SK-N-SH (cell line): ENCODE data around the gene MRPS34. TPM values are rescaled to one million over a fixed set of nuclear protein-coding genes. Genes with fewer than 3 reads are reported as not detected.

ENCODE experiments used
- CTCF ChIA-PET: fragments of 300-600, 350-600 bp; formaldehyde crosslinking; extraction: SDS; loops from one replicate; lab custom pipeline; 2021; lab: Yijun Ruan, JAX
- POLR2A ChIA-PET: fragments of 350-600 bp; sonication (Branson Sonifier 250); formaldehyde crosslinking; extraction: SDS; loops from one replicate; lab custom pipeline; 2020; ENCODE audit warnings: antibody characterized with exemption, inconsistent platforms; lab: Yijun Ruan, JAX
- DNase-seq: peaks from one replicate; pipeline ENCODE4 v3.0.0; 2012
- H2AFZ ChIP-seq: fragments of 200-600 bp; sonication (generic); 2 replicates; pipeline ENCODE4 v1.8.1; 2016; ENCODE audit warnings: antibody characterized with exemption, mild to moderate bottlenecking, low read depth
- H3F3A ChIP-seq: fragments of 200-600 bp; sonication (generic); replicated peaks from 2 replicates; pipeline ENCODE3; 2016; ENCODE audit warnings: antibody characterized with exemption, mild to moderate bottlenecking; ENCODE audit not compliant: insufficient read depth
- H3K27ac ChIP-seq, 2 experiments: fragments of 200-500 bp in 1 of 2; fragments of 200-600 bp in 1 of 2; sonication (Bioruptor generic) in 1 of 2; sonication (generic), shearing (Covaris generic) in 1 of 2; 2 replicates each; pipeline versions ENCODE4 v1.5.1 to v1.6.1; 2014 to 2016; ENCODE audit warnings: low read depth in 2 of 2, inconsistent platforms in 1 of 2, low read length in 1 of 2, mild to moderate bottlenecking in 1 of 2, mixed read lengths in 1 of 2
- H3K27me3 ChIP-seq: fragments of 200-600 bp; sonication (generic), shearing (Covaris generic); 2 replicates; pipeline ENCODE4 v1.6.1; 2016; ENCODE audit warnings: mixed run types; ENCODE audit not compliant: insufficient read depth
- H3K36me3 ChIP-seq, 2 experiments: fragments of 200-500 bp in 1 of 2; fragments of 200-600 bp in 1 of 2; sonication (Bioruptor generic) in 1 of 2; sonication (generic) in 1 of 2; replicated peaks in 1 of 2; 2 replicates each; pipeline versions ENCODE3 to v1.5.1; 2014 to 2016; ENCODE audit warnings: low read length in 1 of 2, mild to moderate bottlenecking in 1 of 2; ENCODE audit not compliant: insufficient read depth in 2 of 2, control insufficient read depth in 1 of 2
- H3K4me1 ChIP-seq, 2 experiments: fragments of 200-500 bp in 1 of 2; fragments of 200-600 bp in 1 of 2; sonication (Bioruptor generic) in 1 of 2; sonication (generic), shearing (Covaris generic) in 1 of 2; 2 replicates each; pipeline versions ENCODE4 v1.5.1 to v1.6.1; 2014 to 2016; ENCODE audit warnings: low read depth in 1 of 2, low read length in 1 of 2, mixed run types in 1 of 2; ENCODE audit not compliant: insufficient read depth in 2 of 2, control insufficient read depth in 1 of 2
- H3K4me2 ChIP-seq: fragments of 200-600 bp; sonication (generic), shearing (Covaris generic); 2 replicates; pipeline ENCODE4 v1.6.1; 2017; ENCODE audit warnings: mixed run types
- H3K4me3 ChIP-seq, 2 experiments: fragments of 200-500 bp in 1 of 2; fragments of 200-600 bp in 1 of 2; sonication (Bioruptor generic) in 1 of 2; sonication (generic), shearing (Covaris generic) in 1 of 2; 2 replicates each; pipeline versions ENCODE4 v1.5.1 to v1.8.1; 2014 to 2016; ENCODE audit warnings: low read depth in 2 of 2, inconsistent platforms in 1 of 2, low read length in 1 of 2, mild to moderate bottlenecking in 1 of 2, mixed read lengths in 1 of 2, moderate library complexity in 1 of 2
- H3K79me2 ChIP-seq: fragments of 200-600 bp; sonication (generic); 2 replicates; pipeline ENCODE4 v1.8.1; 2017; ENCODE audit warnings: mild to moderate bottlenecking; ENCODE audit not compliant: insufficient read depth
- H3K9ac ChIP-seq: fragments of 200-600 bp; sonication (generic); 2 replicates; pipeline ENCODE4 v1.6.1; 2017; ENCODE audit warnings: mixed run types
- H3K9me2 ChIP-seq: fragments of 200-600 bp; sonication (generic); 2 replicates; pipeline ENCODE4 v1.6.1; 2017; ENCODE audit warnings: mixed run types
- H3K9me3 ChIP-seq: fragments of 200-600 bp; sonication (generic); 2 replicates; pipeline ENCODE4 v1.6.1; 2017; ENCODE audit warnings: mixed run types, mild to moderate bottlenecking, moderate library complexity
- H4K20me1 ChIP-seq: fragments of 200-600 bp; sonication (generic); 2 replicates; pipeline ENCODE4 v1.6.1; 2017; ENCODE audit warnings: mild to moderate bottlenecking, mixed run types; ENCODE audit not compliant: insufficient read depth
- CHD2 ChIP-seq: fragments of 150-350 bp; IDR thresholded peaks from 2 replicates; pipeline ENCODE4 v1.6.1; 2018; ENCODE audit warnings: low read length; ENCODE audit not compliant: partially characterized antibody
- EZH2phosphoT487 ChIP-seq: fragments of 200-600 bp; sonication (generic); IDR thresholded peaks from 2 replicates; pipeline ENCODE4 v1.6.1; 2017; ENCODE audit warnings: low read depth, mixed run types, mild to moderate bottlenecking, antibody characterized with exemption, moderate library complexity, borderline replicate concordance
- FOXJ3 ChIP-seq: sonication (generic); formaldehyde crosslinking; IDR thresholded peaks from 2 replicates; pipeline ENCODE4 v1.5.1; 2020; ENCODE audit warnings: mild to moderate bottlenecking, missing genetic modification reagents
- JUND ChIP-seq: IDR thresholded peaks from 2 replicates; pipeline ENCODE4 v1.4.0; 2012
- MEF2A ChIP-seq: IDR thresholded peaks from 2 replicates; pipeline ENCODE4 v1.4.0; 2012; ENCODE audit warnings: low read depth, borderline replicate concordance
- MXI1 ChIP-seq: IDR thresholded peaks from 2 replicates; pipeline ENCODE4 v1.6.1; 2012; ENCODE audit warnings: mild to moderate bottlenecking, low read depth, low read length, improper control_type of control experiment
- NRF1 ChIP-seq: IDR thresholded peaks from 2 replicates; pipeline ENCODE4 v1.6.1; 2012; ENCODE audit warnings: low read depth, mild to moderate bottlenecking, low read length
- RAD21 ChIP-seq: IDR thresholded peaks from 2 replicates; pipeline ENCODE4 v1.6.1; 2012; ENCODE audit warnings: mild to moderate bottlenecking, low read length
- RFX5 ChIP-seq: IDR thresholded peaks from 2 replicates; pipeline ENCODE4 v1.6.1; 2012; ENCODE audit warnings: mild to moderate bottlenecking, improper control_type of control experiment, low read length
- RXRA ChIP-seq: IDR thresholded peaks from 2 replicates; pipeline ENCODE4 v1.4.0; 2012; ENCODE audit warnings: low read depth, mild to moderate bottlenecking, borderline replicate concordance
- SIN3A ChIP-seq: IDR thresholded peaks from 2 replicates; pipeline ENCODE4 v1.6.1; 2012; ENCODE audit warnings: low read depth, mild to moderate bottlenecking, low read length, moderate library complexity, borderline replicate concordance
- YY1 ChIP-seq: IDR thresholded peaks from 2 replicates; pipeline ENCODE4 v1.4.0; 2012; ENCODE audit warnings: low read depth, mild to moderate bottlenecking
- WGBS: methylation state at CpG from one replicate; pipeline ENCODE4 v1.1.6; 2017; ENCODE audit warnings: low lambda C conversion rate; 5-methylcytosine and 5-hydroxymethylcytosine counted together
- polyA plus RNA-seq, 3 experiments: library from polyadenylated mRNA; depleted of rRNA; stranded (reverse); fragments of >200 nt; gene quantifications; 2 replicates each; pipeline ENCODE4 v1.2.3, GENCODE V29; 2012
- TF ChIP-seq, protein P1 (sequence below): IDR thresholded peaks from 2 replicates; pipeline ENCODE4 v1.6.1; 2012; ENCODE audit warnings: mild to moderate bottlenecking, low read depth, low read length, moderate library complexity
- TF ChIP-seq, protein P2 (sequence below): IDR thresholded peaks from 2 replicates; pipeline ENCODE4 v1.4.0; 2012; ENCODE audit warnings: low read depth, borderline replicate concordance
- TF ChIP-seq, protein P3 (sequence below): IDR thresholded peaks from 2 replicates; pipeline ENCODE4 v1.4.0; 2012; ENCODE audit warnings: low read depth
- TF ChIP-seq, protein P4 (sequence below): IDR thresholded peaks from 2 replicates; pipeline ENCODE4 v1.4.0; 2012; ENCODE audit warnings: low read depth, borderline replicate concordance

The MRPS34 gene
- polyA plus RNA-seq, 1 of the 3 experiments (the other 2 are of a cell fraction) = 156 TPM

DNA sequence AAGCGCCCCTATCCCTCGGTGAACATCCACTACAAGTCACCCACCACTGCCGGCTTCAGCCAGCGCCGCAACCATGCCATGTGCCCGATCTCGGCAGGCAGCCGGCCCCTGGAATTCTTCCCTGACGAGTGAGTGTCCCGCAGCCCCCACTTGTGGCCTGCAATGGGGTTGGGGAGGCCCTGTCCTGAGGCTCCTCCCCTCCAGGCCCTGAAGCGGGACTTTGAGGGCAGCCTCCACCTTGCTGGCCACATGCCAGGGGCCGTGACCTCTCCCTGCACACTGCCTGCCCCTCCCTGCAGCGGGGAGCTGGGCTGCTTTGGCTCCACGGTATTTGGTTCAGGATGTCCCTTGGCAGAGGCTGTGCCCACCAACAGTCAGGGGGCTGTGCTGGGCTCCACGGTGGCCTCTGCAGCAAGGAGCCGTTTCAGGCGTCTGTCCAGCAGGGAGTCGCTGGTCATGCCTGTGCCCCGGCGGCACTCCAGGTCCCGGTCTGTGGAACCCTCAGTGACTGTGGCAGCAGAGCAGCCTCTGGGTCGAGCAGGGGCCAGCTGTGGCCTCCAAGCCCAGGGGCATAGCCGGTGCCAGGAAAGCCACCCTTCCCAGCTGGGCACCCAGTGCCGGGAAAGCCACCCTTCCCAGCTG lies 9.9 kb downstream of the MRPS34 start (continued):
- TF ChIP-seq, protein P1, sequence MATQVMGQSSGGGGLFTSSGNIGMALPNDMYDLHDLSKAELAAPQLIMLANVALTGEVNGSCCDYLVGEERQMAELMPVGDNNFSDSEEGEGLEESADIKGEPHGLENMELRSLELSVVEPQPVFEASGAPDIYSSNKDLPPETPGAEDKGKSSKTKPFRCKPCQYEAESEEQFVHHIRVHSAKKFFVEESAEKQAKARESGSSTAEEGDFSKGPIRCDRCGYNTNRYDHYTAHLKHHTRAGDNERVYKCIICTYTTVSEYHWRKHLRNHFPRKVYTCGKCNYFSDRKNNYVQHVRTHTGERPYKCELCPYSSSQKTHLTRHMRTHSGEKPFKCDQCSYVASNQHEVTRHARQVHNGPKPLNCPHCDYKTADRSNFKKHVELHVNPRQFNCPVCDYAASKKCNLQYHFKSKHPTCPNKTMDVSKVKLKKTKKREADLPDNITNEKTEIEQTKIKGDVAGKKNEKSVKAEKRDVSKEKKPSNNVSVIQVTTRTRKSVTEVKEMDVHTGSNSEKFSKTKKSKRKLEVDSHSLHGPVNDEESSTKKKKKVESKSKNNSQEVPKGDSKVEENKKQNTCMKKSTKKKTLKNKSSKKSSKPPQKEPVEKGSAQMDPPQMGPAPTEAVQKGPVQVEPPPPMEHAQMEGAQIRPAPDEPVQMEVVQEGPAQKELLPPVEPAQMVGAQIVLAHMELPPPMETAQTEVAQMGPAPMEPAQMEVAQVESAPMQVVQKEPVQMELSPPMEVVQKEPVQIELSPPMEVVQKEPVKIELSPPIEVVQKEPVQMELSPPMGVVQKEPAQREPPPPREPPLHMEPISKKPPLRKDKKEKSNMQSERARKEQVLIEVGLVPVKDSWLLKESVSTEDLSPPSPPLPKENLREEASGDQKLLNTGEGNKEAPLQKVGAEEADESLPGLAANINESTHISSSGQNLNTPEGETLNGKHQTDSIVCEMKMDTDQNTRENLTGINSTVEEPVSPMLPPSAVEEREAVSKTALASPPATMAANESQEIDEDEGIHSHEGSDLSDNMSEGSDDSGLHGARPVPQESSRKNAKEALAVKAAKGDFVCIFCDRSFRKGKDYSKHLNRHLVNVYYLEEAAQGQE = no peak
- TF ChIP-seq, protein P2, sequence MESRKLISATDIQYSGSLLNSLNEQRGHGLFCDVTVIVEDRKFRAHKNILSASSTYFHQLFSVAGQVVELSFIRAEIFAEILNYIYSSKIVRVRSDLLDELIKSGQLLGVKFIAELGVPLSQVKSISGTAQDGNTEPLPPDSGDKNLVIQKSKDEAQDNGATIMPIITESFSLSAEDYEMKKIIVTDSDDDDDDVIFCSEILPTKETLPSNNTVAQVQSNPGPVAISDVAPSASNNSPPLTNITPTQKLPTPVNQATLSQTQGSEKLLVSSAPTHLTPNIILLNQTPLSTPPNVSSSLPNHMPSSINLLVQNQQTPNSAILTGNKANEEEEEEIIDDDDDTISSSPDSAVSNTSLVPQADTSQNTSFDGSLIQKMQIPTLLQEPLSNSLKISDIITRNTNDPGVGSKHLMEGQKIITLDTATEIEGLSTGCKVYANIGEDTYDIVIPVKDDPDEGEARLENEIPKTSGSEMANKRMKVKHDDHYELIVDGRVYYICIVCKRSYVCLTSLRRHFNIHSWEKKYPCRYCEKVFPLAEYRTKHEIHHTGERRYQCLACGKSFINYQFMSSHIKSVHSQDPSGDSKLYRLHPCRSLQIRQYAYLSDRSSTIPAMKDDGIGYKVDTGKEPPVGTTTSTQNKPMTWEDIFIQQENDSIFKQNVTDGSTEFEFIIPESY = no peak

DNA sequence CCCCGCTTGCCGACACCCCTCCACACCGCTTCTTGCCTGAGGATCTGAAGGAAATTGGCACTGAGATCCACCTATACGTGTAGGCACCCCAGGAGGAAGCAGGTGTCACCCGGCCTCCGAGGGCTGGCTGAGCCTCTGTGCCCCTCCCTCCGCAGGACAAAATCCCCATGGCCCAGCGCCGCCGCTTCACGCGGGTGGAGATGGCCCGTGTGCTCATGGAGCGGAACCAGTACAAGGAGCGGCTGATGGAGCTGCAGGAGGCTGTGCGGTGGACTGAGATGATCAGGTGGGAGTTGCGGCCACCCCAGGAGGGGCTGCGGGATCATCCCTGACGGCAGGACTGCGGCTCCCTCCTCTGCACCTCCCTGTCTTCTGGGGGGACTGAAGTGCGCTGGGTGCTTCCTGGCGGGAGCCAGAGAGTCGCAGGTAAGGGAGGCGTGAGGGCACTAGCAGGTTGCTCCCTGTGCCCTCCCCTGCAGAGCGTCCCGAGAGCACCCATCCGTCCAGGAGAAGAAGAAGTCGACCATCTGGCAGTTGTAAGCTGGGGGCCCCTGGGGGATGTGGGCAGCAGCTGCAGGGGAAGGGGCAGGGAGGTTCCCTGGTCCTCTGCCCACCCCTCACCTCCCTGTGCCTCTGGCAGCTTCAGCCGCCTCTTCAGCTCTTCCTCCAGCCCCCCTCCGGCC lies 10.6 kb downstream of the MRPS34 start:
- no peaks in the 10 kb centered on the region for H3K9me3 ChIP-seq
- H2AFZ ChIP-seq = no peak overlapping the region
- H3K27me3 ChIP-seq = no peaks in the 10 kb centered on the region
- H3K36me3 ChIP-seq = peaks cover 0 to 69% of the 10 kb centered on the region in 2 experiments
- ChIA-PET CTCF (interaction anchor here (0.9 to 1.9 kb wide), 3 partner anchors 10 to 56 kb away, joined by 4 to 7 read pairs (median 5); partner anchors contain the start of genes EME2, MAPK8IP3 and MRPS34), POLR2A (no interaction called here)
- no peak overlapping the region for H3K4me2 ChIP-seq
- no peaks in the 10 kb centered on the region for H3F3A ChIP-seq
- H4K20me1 ChIP-seq = no peaks in the 10 kb centered on the region
- no peaks in the 10 kb centered on the region for H3K9me2 ChIP-seq
- 96% methylated on average over 19 of the region's 30 CpGs for WGBS
- TF ChIP-seq SIN3A = no peak
- TF ChIP-seq CHD2 = no peak
- no peak for TF ChIP-seq MXI1
- TF ChIP-seq RAD21 = no peak
- TF ChIP-seq, protein P3, sequence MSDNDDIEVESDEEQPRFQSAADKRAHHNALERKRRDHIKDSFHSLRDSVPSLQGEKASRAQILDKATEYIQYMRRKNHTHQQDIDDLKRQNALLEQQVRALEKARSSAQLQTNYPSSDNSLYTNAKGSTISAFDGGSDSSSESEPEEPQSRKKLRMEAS = no peak
- TF ChIP-seq YY1 = no peak
- no peak for TF ChIP-seq MEF2A
- TF ChIP-seq, protein P1 = no peak
- no peak for TF ChIP-seq JUND
- TF ChIP-seq, protein P4, sequence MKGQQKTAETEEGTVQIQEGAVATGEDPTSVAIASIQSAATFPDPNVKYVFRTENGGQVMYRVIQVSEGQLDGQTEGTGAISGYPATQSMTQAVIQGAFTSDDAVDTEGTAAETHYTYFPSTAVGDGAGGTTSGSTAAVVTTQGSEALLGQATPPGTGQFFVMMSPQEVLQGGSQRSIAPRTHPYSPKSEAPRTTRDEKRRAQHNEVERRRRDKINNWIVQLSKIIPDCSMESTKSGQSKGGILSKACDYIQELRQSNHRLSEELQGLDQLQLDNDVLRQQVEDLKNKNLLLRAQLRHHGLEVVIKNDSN = no peak
- TF ChIP-seq RXRA = no peak
- TF ChIP-seq NRF1 = no peak
- no peak for TF ChIP-seq EZH2phosphoT487
- no peak for TF ChIP-seq FOXJ3 (CRISPR knock-in tag)
- TF ChIP-seq RFX5 = no peak
- no peak overlapping the region for H3K27ac ChIP-seq
- no peak for DNase-seq
- no peak overlapping the region for H3K4me3 ChIP-seq
- no peak overlapping the region for H3K9ac ChIP-seq
- H3K79me2 ChIP-seq = no peaks in the 10 kb centered on the region
- no peaks in the 10 kb centered on the region for H3K4me1 ChIP-seq
